A549 (cell line): ENCODE results near the gene GRM7. TPM values are rescaled to one million over a fixed set of nuclear protein-coding genes. Genes with fewer than 3 reads are reported as not detected.

Experiments used
- ATAC-seq, 2 experiments: fragments of 200-7000 bp in 1 of 2; fragments of >200 bp in 1 of 2; cut with Nextera tagmentation in 1 of 2; cut with Tn5 transposase in 1 of 2; 3 replicates each; pipeline versions ENCODE4 v1.8.0 to v1.9.1; 2018 to 2020; ENCODE audit warnings: mild to moderate bottlenecking in 1 of 2, moderate library complexity in 1 of 2
- CTCF ChIA-PET: fragments of 300-600 bp; sonication (Branson Sonifier 250); formaldehyde crosslinking; extraction: SDS; loops from one replicate; lab custom pipeline; 2021; ENCODE audit warnings: antibody characterized with exemption, inconsistent platforms; lab: Yijun Ruan, JAX
- POLR2A ChIA-PET: fragments of 350-600 bp; formaldehyde crosslinking; extraction: SDS; loops from one replicate; lab custom pipeline; 2021; ENCODE audit warnings: antibody characterized with exemption, inconsistent platforms; lab: Yijun Ruan, JAX
- DNase-seq, 2 experiments: peaks; one replicate each; pipeline versions ENCODE4 v3.0.0 to v3.0.0-alpha.2; 2011 to 2016; ENCODE audit warnings: low read depth in 1 of 2, low spot score in 1 of 2
- FAIRE-seq: peaks from 2 replicates; lab custom pipeline; 2011; peaks lifted over from hg19 to GRCh38; lab: Jason Lieb, UNC
- H3K27ac ChIP-seq, 2 experiments: fragments of >200 bp; sonication (Bioruptor Twin); formaldehyde crosslinking; 3 replicates each; pipeline ENCODE4 v1.5.1; 2016 to 2017
- H3K4me1 ChIP-seq: fragments of >200 bp; sonication (Bioruptor Twin); formaldehyde crosslinking; 3 replicates; pipeline ENCODE4 v1.6.1; 2016
- H3K4me2 ChIP-seq: fragments of >200 bp; sonication (Bioruptor Twin); formaldehyde crosslinking; 3 replicates; pipeline ENCODE4 v1.6.1; 2016
- H3K4me3 ChIP-seq: fragments of >200 bp; sonication (Bioruptor Twin); formaldehyde crosslinking; 3 replicates; pipeline ENCODE4 v1.5.1; 2016
- H3K9me3 ChIP-seq: fragments of >200 bp; sonication (Bioruptor Twin); formaldehyde crosslinking; 3 replicates; pipeline ENCODE4 v1.6.1; 2016
- BHLHE40 ChIP-seq: IDR thresholded peaks from 2 replicates; pipeline ENCODE4 v1.6.1; 2012; ENCODE audit warnings: low read depth, low read length, inconsistent platforms
- CBX2 ChIP-seq: fragments of 200-600 bp; sonication (generic); IDR thresholded peaks from 2 replicates; pipeline ENCODE4 v1.6.1; 2016; ENCODE audit warnings: low read depth, mild to moderate bottlenecking, borderline replicate concordance
- CBX8 ChIP-seq: fragments of 200-600 bp; sonication (generic); IDR thresholded peaks from 2 replicates; pipeline ENCODE4 v1.6.1; 2016
- CEBPB ChIP-seq, 2 experiments: fragments of >200 bp in 1 of 2; sonication (Bioruptor Twin) in 1 of 2; formaldehyde crosslinking in 1 of 2; IDR thresholded peaks; 2 replicates each; pipeline ENCODE4 v1.6.1; 2012 to 2016
- CHD2 ChIP-seq: fragments of 150-350 bp; IDR thresholded peaks from 2 replicates; pipeline ENCODE4 v1.6.1; 2014; ENCODE audit warnings: low read length; ENCODE audit not compliant: partially characterized antibody
- EHMT2 ChIP-seq: fragments of 200-600 bp; sonication (generic); IDR thresholded peaks from 2 replicates; pipeline ENCODE4 v1.6.1; 2016; ENCODE audit warnings: antibody characterized with exemption, low read depth, mild to moderate bottlenecking, moderate library complexity
- EP300 ChIP-seq, 2 experiments: fragments of >200 bp; sonication (Bioruptor Twin); formaldehyde crosslinking; IDR thresholded peaks; 2 replicates in 1 of 2; 3 replicates in 1 of 2; pipeline ENCODE4 v1.6.1; 2016 to 2017
- FOXS1 ChIP-seq: fragments of 250-450 bp; sonication (Bioruptor Pico); IDR thresholded peaks from 2 replicates; pipeline ENCODE4 v1.5.0; 2020; ENCODE audit warnings: mild to moderate bottlenecking, moderate library complexity
- GATA3 ChIP-seq: IDR thresholded peaks from 2 replicates; pipeline ENCODE4 v1.6.1; 2012; ENCODE audit warnings: borderline replicate concordance
- HOXB13 ChIP-seq: fragments of 250-450 bp; sonication (Bioruptor Pico); IDR thresholded peaks from 2 replicates; pipeline ENCODE4 v1.5.0; 2020; ENCODE audit warnings: low read depth, mild to moderate bottlenecking, moderate library complexity
- JUNB ChIP-seq: fragments of >200 bp; sonication (Bioruptor Twin); formaldehyde crosslinking; IDR thresholded peaks from 2 replicates; pipeline ENCODE4 v1.6.1; 2016
- MAFK ChIP-seq: fragments of 450-650 bp; IDR thresholded peaks from 2 replicates; pipeline ENCODE4 v1.6.1; 2014; ENCODE audit not compliant: partially characterized antibody
- MAX ChIP-seq: IDR thresholded peaks from 2 replicates; pipeline ENCODE4 v1.6.1; 2012
- MAZ ChIP-seq: fragments of 150-350 bp; IDR thresholded peaks from 2 replicates; pipeline ENCODE4 v1.6.1; 2014; ENCODE audit warnings: antibody characterized with exemption, low read depth, low read length, borderline replicate concordance
- NPAS2 ChIP-seq: fragments of 250-450 bp; sonication (Bioruptor Pico); IDR thresholded peaks from 2 replicates; pipeline ENCODE4 v1.8.0; 2022; ENCODE audit warnings: mild to moderate bottlenecking, moderate library complexity, borderline replicate concordance
- NR3C1 ChIP-seq: fragments of >200 bp; sonication (Bioruptor Twin); formaldehyde crosslinking; IDR thresholded peaks from 3 replicates; pipeline ENCODE4 v1.6.1; 2017
- PHF8 ChIP-seq: fragments of 200-600 bp; sonication (generic); IDR thresholded peaks from 2 replicates; pipeline ENCODE4 v1.6.1; 2016; ENCODE audit warnings: low read depth, mild to moderate bottlenecking, antibody characterized with exemption, moderate library complexity, borderline replicate concordance
- POLR2A ChIP-seq: IDR thresholded peaks from 2 replicates; pipeline ENCODE4 v1.6.1; 2012; ENCODE audit warnings: mild to moderate bottlenecking, low read length
- POLR2AphosphoS2 ChIP-seq: conservative IDR thresholded peaks from 2 replicates; pipeline ENCODE4 v1.6.1; 2012; ENCODE audit warnings: low read length, improper control_type of control experiment, inconsistent platforms
- RAD21 ChIP-seq, 2 experiments: fragments of >200 bp in 1 of 2; sonication (Bioruptor Twin) in 1 of 2; formaldehyde crosslinking in 1 of 2; IDR thresholded peaks in 1 of 2; conservative IDR thresholded peaks in 1 of 2; 2 replicates in 1 of 2; 3 replicates in 1 of 2; pipeline ENCODE4 v1.6.1; 2012 to 2018; ENCODE audit warnings: inconsistent platforms in 1 of 2
- REST ChIP-seq: fragments of 200-600 bp; sonication (generic); IDR thresholded peaks from 2 replicates; pipeline ENCODE4 v1.6.1; 2016; ENCODE audit warnings: antibody characterized with exemption, mild to moderate bottlenecking, moderate library complexity
- SREBF2 ChIP-seq: fragments of 450-650 bp; IDR thresholded peaks from 2 replicates; pipeline ENCODE4 v1.6.1; 2014; ENCODE audit warnings: mild to moderate bottlenecking, moderate library complexity
- TP53 ChIP-seq: fragments of 250-450 bp; sonication (Bioruptor Pico); IDR thresholded peaks from 2 replicates; pipeline ENCODE4 v1.5.0; 2021; ENCODE audit warnings: mild to moderate bottlenecking, moderate library complexity
- WGBS: methylation state at CpG from one replicate; pipeline ENCODE4 v1.1.6; 2017; ENCODE audit errors: missing lambda C conversion rate; 5-methylcytosine and 5-hydroxymethylcytosine counted together
- polyA plus RNA-seq, 4 experiments: library from polyadenylated mRNA; depleted of rRNA in 3 of 4; stranded (reverse); fragments of >200 nt; fragmentation: RNase III in 1 of 4; extraction: RNeasy Plus Mini Kit Qiagen cat#74134 plus additional on column Dnase treatment in 1 of 4; gene quantifications; 2 replicates in 3 of 4; 3 replicates in 1 of 4; pipeline ENCODE4 v1.2.3, GENCODE V29; 2011 to 2017
- TF ChIP-seq, protein P1 (sequence below): fragments of 250-450 bp; sonication (Bioruptor Pico); IDR thresholded peaks from 2 replicates; pipeline ENCODE4 v1.5.0; 2021; ENCODE audit warnings: mild to moderate bottlenecking, moderate library complexity, borderline replicate concordance
- TF ChIP-seq, protein P2 (sequence below): fragments of 450-650 bp; IDR thresholded peaks from 2 replicates; pipeline ENCODE4 v1.6.1; 2014; ENCODE audit warnings: antibody characterized with exemption
- TF ChIP-seq, protein P3 (sequence below): fragments of >200 bp; sonication (Bioruptor Twin); formaldehyde crosslinking; IDR thresholded peaks from 3 replicates; pipeline ENCODE4 v1.6.1; 2016

The GRM7 gene
- polyA plus RNA-seq, 2 of the 4 experiments (the other 2 are of a cell fraction) = not detected

DNA sequence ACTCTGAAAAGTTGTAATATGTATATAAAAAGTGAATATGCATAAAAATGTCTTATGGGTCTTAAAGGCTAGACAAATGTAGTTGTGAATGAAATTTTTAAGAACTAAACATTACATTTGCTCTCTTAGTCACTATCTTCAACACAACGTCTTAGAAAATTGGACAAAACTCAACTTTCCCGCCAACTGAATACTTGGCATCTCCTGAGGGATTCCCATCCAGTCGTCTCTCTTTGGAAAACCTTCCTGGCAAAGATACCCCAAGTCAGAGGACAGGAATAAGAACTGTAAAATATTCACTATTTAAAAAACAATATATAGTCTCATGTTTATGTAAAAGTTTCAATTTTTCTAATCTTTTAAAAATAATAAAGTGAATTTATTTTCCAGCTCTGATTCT lies 354.8 kb downstream of the GRM7 start (continued):
- TF ChIP-seq, protein P1, sequence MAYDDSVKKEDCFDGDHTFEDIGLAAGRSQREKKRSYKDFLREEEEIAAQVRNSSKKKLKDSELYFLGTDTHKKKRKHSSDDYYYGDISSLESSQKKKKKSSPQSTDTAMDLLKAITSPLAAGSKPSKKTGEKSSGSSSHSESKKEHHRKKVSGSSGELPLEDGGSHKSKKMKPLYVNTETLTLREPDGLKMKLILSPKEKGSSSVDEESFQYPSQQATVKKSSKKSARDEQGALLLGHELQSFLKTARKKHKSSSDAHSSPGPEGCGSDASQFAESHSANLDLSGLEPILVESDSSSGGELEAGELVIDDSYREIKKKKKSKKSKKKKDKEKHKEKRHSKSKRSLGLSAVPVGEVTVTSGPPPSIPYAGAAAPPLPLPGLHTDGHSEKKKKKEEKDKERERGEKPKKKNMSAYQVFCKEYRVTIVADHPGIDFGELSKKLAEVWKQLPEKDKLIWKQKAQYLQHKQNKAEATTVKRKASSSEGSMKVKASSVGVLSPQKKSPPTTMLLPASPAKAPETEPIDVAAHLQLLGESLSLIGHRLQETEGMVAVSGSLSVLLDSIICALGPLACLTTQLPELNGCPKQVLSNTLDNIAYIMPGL (CRISPR knock-in tag) = no peak

DNA sequence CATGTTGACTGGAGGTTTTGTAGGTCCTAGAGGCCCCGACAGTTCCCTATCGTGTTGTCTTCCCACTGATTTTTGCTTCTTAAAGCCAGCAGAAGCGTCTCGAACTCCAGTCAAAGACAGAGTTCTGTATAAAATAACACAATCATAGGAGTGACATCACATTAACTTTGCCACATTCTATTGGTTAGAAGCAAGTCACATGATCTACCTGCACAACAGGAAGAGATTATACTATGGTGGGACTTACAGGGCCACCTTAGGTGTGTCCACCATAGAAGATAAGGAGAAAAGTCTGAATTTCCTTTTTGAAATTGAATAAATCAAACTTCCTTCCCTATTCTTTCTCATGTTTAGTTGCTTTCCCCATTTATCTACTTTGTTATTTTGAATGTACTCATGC lies 365.5 kb downstream of the GRM7 start:
- ATAC-seq = no peak
- no peaks in the 10 kb centered on the region for H3K9me3 ChIP-seq
- no peak overlapping the region for H3K4me3 ChIP-seq
- H3K27ac ChIP-seq = no peak overlapping the region
- no peak for DNase-seq
- 6% methylated on average over 4 of the region's 4 CpGs for WGBS
- no peaks in the 10 kb centered on the region for H3K4me1 ChIP-seq
- CTCF ChIA-PET = no interaction called here
- no peak for FAIRE-seq
- TF ChIP-seq POLR2A (no peak), POLR2AphosphoS2 (no peak), MAFK (no peak), EHMT2 (no peak), CEBPB (IDR thresholded peaks at IDR 0.05) (no peak), RAD21 (conservative IDR thresholded peaks at IDR 0.05 in 1 of 2, IDR thresholded peaks at IDR 0.05 in 1 of 2) (no peak), MAZ (no peak), CBX8 (no peak)
- TF ChIP-seq, all 56 proteins: peak for 0
- POLR2A ChIA-PET = no interaction called here
- H3K4me2 ChIP-seq = no peak overlapping the region

- FAIRE-seq (no peak), ATAC-seq (no peak), DNase-seq (no peak)
- no peak overlapping the region for H3K4me3 ChIP-seq
- H3K9me3 ChIP-seq = 0 out of 3 replicates have a peak, but pooled peaks cover 3% of the 10 kb centered on the region
- 0% methylated on average over 1 of the region's 1 CpG for WGBS
- ChIA-PET POLR2A (no interaction called here), CTCF (no interaction called here)
- H3K4me2 ChIP-seq = no peak overlapping the region
- H3K27ac ChIP-seq = no peak overlapping the region
- H3K4me1 ChIP-seq = no peaks in the 10 kb centered on the region
- TF ChIP-seq CBX2 (no peak), NPAS2 (CRISPR knock-in tag) (no peak), GATA3 (no peak), BHLHE40 (no peak), FOXS1 (no peak), REST (no peak), MAX (no peak), HOXB13 (no peak), JUNB (no peak), NR3C1 (no peak), SREBF2 (no peak), TP53 (no peak), PHF8 (no peak), CHD2 (no peak), EP300 (IDR thresholded peaks at IDR 0.05) (no peak)
- TF ChIP-seq, protein P2, sequence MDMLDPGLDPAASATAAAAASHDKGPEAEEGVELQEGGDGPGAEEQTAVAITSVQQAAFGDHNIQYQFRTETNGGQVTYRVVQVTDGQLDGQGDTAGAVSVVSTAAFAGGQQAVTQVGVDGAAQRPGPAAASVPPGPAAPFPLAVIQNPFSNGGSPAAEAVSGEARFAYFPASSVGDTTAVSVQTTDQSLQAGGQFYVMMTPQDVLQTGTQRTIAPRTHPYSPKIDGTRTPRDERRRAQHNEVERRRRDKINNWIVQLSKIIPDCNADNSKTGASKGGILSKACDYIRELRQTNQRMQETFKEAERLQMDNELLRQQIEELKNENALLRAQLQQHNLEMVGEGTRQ = no peak
- TF ChIP-seq, protein P3, sequence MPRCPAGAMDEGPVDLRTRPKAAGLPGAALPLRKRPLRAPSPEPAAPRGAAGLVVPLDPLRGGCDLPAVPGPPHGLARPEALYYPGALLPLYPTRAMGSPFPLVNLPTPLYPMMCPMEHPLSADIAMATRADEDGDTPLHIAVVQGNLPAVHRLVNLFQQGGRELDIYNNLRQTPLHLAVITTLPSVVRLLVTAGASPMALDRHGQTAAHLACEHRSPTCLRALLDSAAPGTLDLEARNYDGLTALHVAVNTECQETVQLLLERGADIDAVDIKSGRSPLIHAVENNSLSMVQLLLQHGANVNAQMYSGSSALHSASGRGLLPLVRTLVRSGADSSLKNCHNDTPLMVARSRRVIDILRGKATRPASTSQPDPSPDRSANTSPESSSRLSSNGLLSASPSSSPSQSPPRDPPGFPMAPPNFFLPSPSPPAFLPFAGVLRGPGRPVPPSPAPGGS = no peak
- TF ChIP-seq, protein P1 (CRISPR knock-in tag) = no peak
Observed at GRCh38 chr3:7238565-7239295, 377.8 kb downstream of the GRM7 start.
